ENCODE data around the gene ZBTB4. TPM values are rescaled to one million over a fixed set of nuclear protein-coding genes. Genes with fewer than 3 reads are reported as not detected.

ZBTB4 gene
- total and polyA plus RNA-seq, 9 of the 15 experiments (the other 6 are each of a cell fraction or from before 2014, with no cell fraction given): 0.92 to 6.9 (median 3.3) TPM

DNA sequence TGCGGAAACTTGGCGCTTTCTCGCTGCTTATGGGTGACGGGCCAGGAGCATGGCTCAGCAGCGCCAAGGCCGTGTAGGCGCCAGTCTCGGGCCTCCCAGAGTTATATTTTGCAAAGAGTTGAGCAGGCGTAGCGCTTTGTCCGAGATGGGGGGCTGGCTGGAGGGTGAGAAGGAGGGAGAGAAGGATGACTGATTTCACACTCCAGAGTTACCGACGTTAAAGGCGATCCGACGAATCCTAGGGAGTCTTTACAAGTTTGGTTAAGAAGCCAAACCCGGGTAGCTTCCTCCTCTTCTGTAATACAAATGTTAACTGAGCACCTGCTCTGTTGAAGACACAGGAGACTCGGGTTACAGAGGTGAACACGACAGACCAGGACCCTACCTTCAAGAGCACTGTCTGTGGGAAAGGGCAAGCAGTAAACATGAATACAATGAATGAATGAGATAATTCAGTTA lies 5.5 kb upstream of the ZBTB4 start (continued):
- TF ChIP-seq ARID3A (IDR thresholded peaks at IDR 0.05; ENCODE audit: borderline replicate concordance, low read depth, low read length) (no peak), CHD4 (IDR thresholded peaks at IDR 0.05; ENCODE audit: insufficient read depth, insufficient replicate concordance, low read depth, low read length, poor library complexity, severe bottlenecking) (no peak), ZNF277 (CRISPR knock-in tag; IDR thresholded peaks at IDR 0.05; ENCODE audit: borderline replicate concordance) (no peak), MED1 (CRISPR knock-in tag; IDR thresholded peaks at IDR 0.05; ENCODE audit: borderline replicate concordance) (no peak)
